Uterus (tissue), 2 donors: ENCODE data around the gene THEM4.

Experiments used
- POLR2A ChIP-seq, 2 donors: fragments of 450-650 bp; IDR thresholded peaks; one replicate each; pipeline ENCODE4 v1.6.1; 2016; ENCODE audit warnings: antibody characterized with exemption in 2 of 2, mild to moderate bottlenecking in 1 of 2, moderate library complexity in 1 of 2
- TF ChIP-seq, protein P1 (sequence below), 4 experiments: fragments of 200-600 bp in 2 of 4; fragments of 450-650 bp in 2 of 4; sonication (generic) in 2 of 4; IDR thresholded peaks; one replicate each; pipeline ENCODE4 v1.5.1; 2016 to 2019; ENCODE audit warnings: antibody characterized with exemption in 4 of 4, mild to moderate bottlenecking in 2 of 4, moderate library complexity in 1 of 4

DNA sequence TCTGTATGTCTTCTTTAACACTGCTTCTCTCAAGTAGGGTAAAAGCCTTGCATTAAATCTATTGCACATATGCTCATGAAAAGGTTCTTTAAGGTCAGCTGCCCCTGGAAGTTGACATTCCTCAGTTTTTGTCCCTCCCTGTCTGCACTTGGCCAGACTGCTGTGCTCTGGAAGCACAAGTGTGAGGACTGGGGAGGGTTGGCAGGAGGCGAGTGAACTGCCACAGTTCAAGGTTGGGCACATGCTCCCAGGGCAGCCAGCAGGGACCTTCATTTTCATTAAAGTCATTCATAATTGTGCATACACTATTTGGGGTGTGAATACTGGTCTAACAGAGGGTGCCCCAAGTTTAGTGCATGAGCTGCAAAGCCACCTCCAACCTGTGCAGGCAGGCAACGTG, 44.9 kb downstream of the THEM4 start:
- TF ChIP-seq, protein P1, sequence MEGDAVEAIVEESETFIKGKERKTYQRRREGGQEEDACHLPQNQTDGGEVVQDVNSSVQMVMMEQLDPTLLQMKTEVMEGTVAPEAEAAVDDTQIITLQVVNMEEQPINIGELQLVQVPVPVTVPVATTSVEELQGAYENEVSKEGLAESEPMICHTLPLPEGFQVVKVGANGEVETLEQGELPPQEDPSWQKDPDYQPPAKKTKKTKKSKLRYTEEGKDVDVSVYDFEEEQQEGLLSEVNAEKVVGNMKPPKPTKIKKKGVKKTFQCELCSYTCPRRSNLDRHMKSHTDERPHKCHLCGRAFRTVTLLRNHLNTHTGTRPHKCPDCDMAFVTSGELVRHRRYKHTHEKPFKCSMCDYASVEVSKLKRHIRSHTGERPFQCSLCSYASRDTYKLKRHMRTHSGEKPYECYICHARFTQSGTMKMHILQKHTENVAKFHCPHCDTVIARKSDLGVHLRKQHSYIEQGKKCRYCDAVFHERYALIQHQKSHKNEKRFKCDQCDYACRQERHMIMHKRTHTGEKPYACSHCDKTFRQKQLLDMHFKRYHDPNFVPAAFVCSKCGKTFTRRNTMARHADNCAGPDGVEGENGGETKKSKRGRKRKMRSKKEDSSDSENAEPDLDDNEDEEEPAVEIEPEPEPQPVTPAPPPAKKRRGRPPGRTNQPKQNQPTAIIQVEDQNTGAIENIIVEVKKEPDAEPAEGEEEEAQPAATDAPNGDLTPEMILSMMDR (IDR thresholded peaks at IDR 0.05): no peak
- TF ChIP-seq POLR2A (IDR thresholded peaks at IDR 0.05): no peak
